HepG2 (cell line): ENCODE results near the gene STAT1.

Source experiments
- PHF8 ChIP-seq: sonication (generic); formaldehyde crosslinking; IDR thresholded peaks from 2 replicates; pipeline ENCODE4 v1.5.0; 2020; ENCODE audit warnings: missing genetic modification reagents
- POLR2A ChIP-seq, 2 experiments: IDR thresholded peaks; 2 replicates each; pipeline ENCODE4 v1.6.1; 2011; ENCODE audit warnings: low read depth in 2 of 2, low read length in 2 of 2, mild to moderate bottlenecking in 1 of 2, moderate library complexity in 1 of 2; ENCODE audit not compliant: insufficient read depth in 1 of 2
- ZNF710 ChIP-seq: sonication (generic); formaldehyde crosslinking; IDR thresholded peaks from 2 replicates; pipeline ENCODE4 v1.5.0; 2020; ENCODE audit warnings: mild to moderate bottlenecking, missing genetic modification reagents, borderline replicate concordance

DNA sequence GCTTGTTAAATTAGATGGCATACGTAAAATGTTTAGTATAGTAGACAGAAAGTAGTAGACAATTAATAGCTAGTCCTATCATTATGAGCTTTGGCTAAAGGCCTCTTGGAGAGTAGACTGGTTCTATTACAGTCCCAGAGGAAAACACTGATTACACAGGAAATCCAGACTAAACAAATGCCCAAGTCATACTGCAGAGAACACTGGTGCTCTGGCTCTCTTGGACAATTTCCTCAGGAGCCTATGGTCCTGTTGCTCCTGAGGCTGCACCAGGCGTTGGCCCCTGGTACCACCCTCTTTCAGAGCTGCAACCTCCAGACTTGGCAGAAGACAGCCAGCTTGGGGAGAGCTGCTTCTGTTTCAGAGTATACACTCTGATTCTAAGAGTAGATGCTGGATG is 41.8 kb downstream of the STAT1 start:
- TF ChIP-seq POLR2A (IDR thresholded peaks at IDR 0.05; ENCODE audit: insufficient read depth in 1 of 2, low read depth in 2 of 2, low read length in 2 of 2) (no peak), PHF8 (CRISPR knock-in tag) (no peak), ZNF710 (no peak)
